Liver (tissue), 9 donors: ENCODE measurements around the gene LRMDA. TPM values are rescaled to one million over a fixed set of nuclear protein-coding genes. Genes with fewer than 3 reads are reported as not detected.
"Not testable (repeated sequence)": the region's sequence is repeated elsewhere in the genome, so short reads cannot be mapped to it uniquely, and the experiment has no call there.

Experiments used
- DNase-seq: peaks from one replicate; pipeline ENCODE4 v3.0.0-alpha.2; 2017; ENCODE audit warnings: low spot score
- H3K27ac ChIP-seq, 2 donors: one replicate each; pipeline ENCODE4 v1.7.0; 2013; ENCODE audit warnings: inconsistent platforms in 2 of 2, low read length in 2 of 2, control low read depth in 1 of 2, low read depth in 1 of 2, mild to moderate bottlenecking in 1 of 2
- H3K27me3 ChIP-seq, 4 donors: one replicate each; pipeline versions ENCODE4 v1.6.1 to v1.7.0; 2013; ENCODE audit warnings: low read length in 3 of 4, inconsistent platforms in 1 of 4, mild to moderate bottlenecking in 1 of 4, moderate library complexity in 1 of 4; ENCODE audit not compliant: control insufficient read depth in 4 of 4, insufficient read depth in 4 of 4
- H3K36me3 ChIP-seq, 4 donors: one replicate each; pipeline versions ENCODE4 v1.6.1 to v1.7.0; 2013; ENCODE audit warnings: low read length in 3 of 4, mild to moderate bottlenecking in 3 of 4, low read depth in 1 of 4, moderate library complexity in 1 of 4; ENCODE audit not compliant: control insufficient read depth in 4 of 4, insufficient read depth in 3 of 4
- H3K4me1 ChIP-seq, 4 donors: one replicate each; pipeline versions ENCODE4 v1.6.1 to v1.7.0; 2013; ENCODE audit warnings: low read length in 3 of 4, mild to moderate bottlenecking in 3 of 4, moderate library complexity in 1 of 4; ENCODE audit not compliant: control insufficient read depth in 4 of 4, insufficient read depth in 4 of 4
- H3K4me3 ChIP-seq, 3 donors: one replicate each; pipeline versions ENCODE4 v1.6.1 to v1.7.0; 2013; ENCODE audit warnings: low read length in 3 of 3, control low read depth in 1 of 3, low read depth in 1 of 3, mild to moderate bottlenecking in 1 of 3
- H3K9ac ChIP-seq, 2 donors: one replicate each; pipeline ENCODE4 v1.7.0; 2013; ENCODE audit warnings: low read length in 2 of 2, mild to moderate bottlenecking in 2 of 2, moderate library complexity in 2 of 2, control low read depth in 1 of 2, low read depth in 1 of 2
- H3K9me3 ChIP-seq, 4 donors: one replicate each; pipeline versions ENCODE4 v1.6.1 to v1.7.0; 2013; ENCODE audit warnings: low read length in 3 of 4; ENCODE audit not compliant: control insufficient read depth in 4 of 4
- EGR1 ChIP-seq, 2 donors: IDR thresholded peaks; 2 replicates each; pipeline ENCODE4 v1.6.1; 2016 to 2018; ENCODE audit warnings: antibody characterized with exemption in 2 of 2, low read depth in 2 of 2
- FOXA1 ChIP-seq: IDR thresholded peaks from 2 replicates; pipeline ENCODE4 v1.6.1; 2016; ENCODE audit warnings: antibody characterized with exemption
- FOXA2 ChIP-seq: IDR thresholded peaks from 2 replicates; pipeline ENCODE4 v1.6.1; 2016; ENCODE audit warnings: antibody characterized with exemption
- GABPA ChIP-seq, 2 donors: IDR thresholded peaks in 1 of 2; conservative IDR thresholded peaks in 1 of 2; 2 replicates each; pipeline ENCODE4 v1.6.1; 2016; ENCODE audit warnings: antibody characterized with exemption in 2 of 2, mild to moderate bottlenecking in 1 of 2, moderate library complexity in 1 of 2
- HNF4G ChIP-seq: IDR thresholded peaks from 2 replicates; pipeline ENCODE4 v1.6.1; 2016; ENCODE audit warnings: antibody characterized with exemption
- JUND ChIP-seq, 2 donors: IDR thresholded peaks; 2 replicates each; pipeline ENCODE4 v1.6.1; 2016; ENCODE audit warnings: antibody characterized with exemption in 2 of 2
- NR2F2 ChIP-seq: IDR thresholded peaks from 2 replicates; pipeline ENCODE4 v1.6.1; 2016; ENCODE audit warnings: antibody characterized with exemption
- RAD21 ChIP-seq, 2 donors: IDR thresholded peaks; 2 replicates each; pipeline ENCODE4 v1.6.1; 2016; ENCODE audit warnings: antibody characterized with exemption in 2 of 2, mild to moderate bottlenecking in 2 of 2
- RXRA ChIP-seq, 2 donors: IDR thresholded peaks; 2 replicates each; pipeline ENCODE4 v1.6.1; 2017 to 2018; ENCODE audit warnings: antibody characterized with exemption in 2 of 2, mild to moderate bottlenecking in 1 of 2
- SP1 ChIP-seq: IDR thresholded peaks from 2 replicates; pipeline ENCODE4 v1.6.1; 2018; ENCODE audit warnings: antibody characterized with exemption, mild to moderate bottlenecking
- TAF1 ChIP-seq: conservative IDR thresholded peaks from 2 replicates; pipeline ENCODE4 v1.6.1; 2016; ENCODE audit warnings: antibody characterized with exemption, mild to moderate bottlenecking
- YY1 ChIP-seq: IDR thresholded peaks from 2 replicates; pipeline ENCODE4 v1.6.1; 2016; ENCODE audit warnings: antibody characterized with exemption, mild to moderate bottlenecking
- whole genome bisulfite sequencing: extraction: QIAGEN DNeasy Blood & Tissue Kit; methylation state at CpG from one replicate; pipeline ENCODE4 v1.1.7; 2013; 5-methylcytosine and 5-hydroxymethylcytosine counted together
- polyA plus RNA-seq, 2 donors: library from polyadenylated mRNA; stranded (reverse) in 1 of 2; unstranded in 1 of 2; fragments of 200-250 nt in 1 of 2; fragments of >200 nt in 1 of 2; fragmentation: Nextera tagmentation in 1 of 2; extraction: Ambion mirVana in 1 of 2; gene quantifications; one replicate each; pipeline versions ENCODE4 v1.2.1 to v1.2.3, GENCODE V29; 2013 to 2015
- total RNA-seq, 2 donors: library from RNA; depleted of rRNA; stranded (reverse); fragments of >200 nt; gene quantifications; one replicate each; pipeline ENCODE4 v1.2.3, GENCODE V29; 2014
- TF ChIP-seq, protein P1 (sequence below): IDR thresholded peaks from 2 replicates; pipeline ENCODE4 v1.6.1; 2016; ENCODE audit warnings: antibody characterized with exemption
- TF ChIP-seq, protein P2 (sequence below): fragments of 150-350 bp; IDR thresholded peaks from 2 replicates; pipeline ENCODE4 v1.5.1; 2017; ENCODE audit warnings: improper control_type of control experiment, low read depth, low read length; ENCODE audit not compliant: missing input control
- TF ChIP-seq, protein P3 (sequence below): IDR thresholded peaks from 2 replicates; pipeline ENCODE4 v1.6.1; 2016; ENCODE audit warnings: antibody characterized with exemption, mild to moderate bottlenecking
- TF ChIP-seq, protein P4 (sequence below): IDR thresholded peaks from 2 replicates; pipeline ENCODE4 v1.6.1; 2016; ENCODE audit warnings: antibody characterized with exemption
- donor health status: healthy.
- donor health status: healthy.
- donor health status: healthy.
- donor health status: healthy.
- donor health status: healthy.

LRMDA gene
- total and polyA plus RNA-seq, 4 donors, result 7.9 to 15.8 (median 11.3) TPM

DNA sequence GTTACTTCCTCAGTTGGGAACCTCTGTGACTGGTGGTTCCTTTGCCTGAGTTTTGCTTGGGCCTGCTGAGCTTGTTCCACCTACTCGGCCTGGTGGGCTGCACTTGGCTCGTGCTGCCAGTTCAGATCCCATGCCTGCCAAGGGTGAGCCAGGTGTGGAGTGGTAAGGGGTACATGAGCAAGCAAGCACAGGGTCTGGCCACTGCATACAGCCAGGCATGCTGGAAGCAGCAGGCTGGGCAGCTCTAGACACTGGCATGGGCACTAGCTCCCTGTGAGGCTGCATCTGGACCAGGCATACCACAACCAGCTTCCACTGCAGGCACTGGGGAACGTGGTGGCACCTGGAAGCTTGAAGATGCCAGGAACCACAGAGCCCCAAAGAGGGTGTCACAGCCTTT, 624.0 kb downstream of the LRMDA start:
- no peaks in the 10 kb centered on the region for H3K27me3 ChIP-seq
- H3K4me3 ChIP-seq, result no peak overlapping the region
- no peak overlapping the region for H3K9ac ChIP-seq
- H3K4me1 ChIP-seq, result peaks cover 0 to 10% (median under 1%) of the 10 kb centered on the region in 4 donors
- H3K27ac ChIP-seq, result no peak overlapping the region
- H3K9me3 ChIP-seq, result peaks cover 0 to 6% (median 2%) of the 10 kb centered on the region in 4 donors
- no peak for DNase-seq
- TF ChIP-seq YY1 (no peak), EGR1 (IDR thresholded peaks at IDR 0.05; ENCODE audit: low read depth in 2 of 2) (no peak), NR2F2 (no peak), FOXA2 (no peak), RAD21 (IDR thresholded peaks at IDR 0.05) (no peak), RXRA (IDR thresholded peaks at IDR 0.05) (no peak), TAF1 (no peak), FOXA1 (no peak)
- TF ChIP-seq, protein P1, sequence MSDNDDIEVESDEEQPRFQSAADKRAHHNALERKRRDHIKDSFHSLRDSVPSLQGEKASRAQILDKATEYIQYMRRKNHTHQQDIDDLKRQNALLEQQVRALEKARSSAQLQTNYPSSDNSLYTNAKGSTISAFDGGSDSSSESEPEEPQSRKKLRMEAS, result no peak
- TF ChIP-seq, protein P2, sequence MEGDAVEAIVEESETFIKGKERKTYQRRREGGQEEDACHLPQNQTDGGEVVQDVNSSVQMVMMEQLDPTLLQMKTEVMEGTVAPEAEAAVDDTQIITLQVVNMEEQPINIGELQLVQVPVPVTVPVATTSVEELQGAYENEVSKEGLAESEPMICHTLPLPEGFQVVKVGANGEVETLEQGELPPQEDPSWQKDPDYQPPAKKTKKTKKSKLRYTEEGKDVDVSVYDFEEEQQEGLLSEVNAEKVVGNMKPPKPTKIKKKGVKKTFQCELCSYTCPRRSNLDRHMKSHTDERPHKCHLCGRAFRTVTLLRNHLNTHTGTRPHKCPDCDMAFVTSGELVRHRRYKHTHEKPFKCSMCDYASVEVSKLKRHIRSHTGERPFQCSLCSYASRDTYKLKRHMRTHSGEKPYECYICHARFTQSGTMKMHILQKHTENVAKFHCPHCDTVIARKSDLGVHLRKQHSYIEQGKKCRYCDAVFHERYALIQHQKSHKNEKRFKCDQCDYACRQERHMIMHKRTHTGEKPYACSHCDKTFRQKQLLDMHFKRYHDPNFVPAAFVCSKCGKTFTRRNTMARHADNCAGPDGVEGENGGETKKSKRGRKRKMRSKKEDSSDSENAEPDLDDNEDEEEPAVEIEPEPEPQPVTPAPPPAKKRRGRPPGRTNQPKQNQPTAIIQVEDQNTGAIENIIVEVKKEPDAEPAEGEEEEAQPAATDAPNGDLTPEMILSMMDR, result no peak
- 97% methylated on average over 3 of the region's 3 CpGs for WGBS
- H3K36me3 ChIP-seq, result no peaks in the 10 kb centered on the region

DNA sequence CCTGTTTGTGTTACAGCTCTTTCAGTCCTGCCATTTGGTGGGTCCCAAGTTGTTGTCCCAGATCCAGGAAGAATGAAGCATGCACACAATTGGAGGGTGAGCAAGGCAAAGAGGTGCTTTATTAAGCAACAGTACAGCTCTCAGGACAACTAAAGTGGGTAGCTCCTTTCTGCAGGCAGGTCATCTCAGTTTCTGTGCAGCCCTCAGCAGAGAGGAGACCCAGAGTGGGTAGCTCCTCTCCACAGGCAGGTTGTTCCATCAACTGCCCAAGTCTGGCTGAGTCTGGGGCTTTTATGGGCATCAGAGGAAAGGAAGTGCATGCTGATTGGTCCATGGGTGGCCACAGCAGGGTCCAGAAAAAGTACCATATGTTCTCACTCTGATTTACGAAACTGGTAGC, 624.5 kb downstream of the LRMDA start:
- H3K4me3 ChIP-seq, result no peak overlapping the region
- no peak overlapping the region for H3K9ac ChIP-seq
- H3K9me3 ChIP-seq, result peaks cover 0 to 6% (median 2%) of the 10 kb centered on the region in 4 donors
- TF ChIP-seq HNF4G (no peak), SP1 (no peak), JUND (IDR thresholded peaks at IDR 0.05) (no peak), FOXA1 (no peak), TAF1 (no peak), GABPA (IDR thresholded peaks at IDR 0.05 in 1 of 2, conservative IDR thresholded peaks at IDR 0.05 in 1 of 2) (no peak), NR2F2 (no peak)
- TF ChIP-seq, protein P1, result no peak
- TF ChIP-seq, protein P3, sequence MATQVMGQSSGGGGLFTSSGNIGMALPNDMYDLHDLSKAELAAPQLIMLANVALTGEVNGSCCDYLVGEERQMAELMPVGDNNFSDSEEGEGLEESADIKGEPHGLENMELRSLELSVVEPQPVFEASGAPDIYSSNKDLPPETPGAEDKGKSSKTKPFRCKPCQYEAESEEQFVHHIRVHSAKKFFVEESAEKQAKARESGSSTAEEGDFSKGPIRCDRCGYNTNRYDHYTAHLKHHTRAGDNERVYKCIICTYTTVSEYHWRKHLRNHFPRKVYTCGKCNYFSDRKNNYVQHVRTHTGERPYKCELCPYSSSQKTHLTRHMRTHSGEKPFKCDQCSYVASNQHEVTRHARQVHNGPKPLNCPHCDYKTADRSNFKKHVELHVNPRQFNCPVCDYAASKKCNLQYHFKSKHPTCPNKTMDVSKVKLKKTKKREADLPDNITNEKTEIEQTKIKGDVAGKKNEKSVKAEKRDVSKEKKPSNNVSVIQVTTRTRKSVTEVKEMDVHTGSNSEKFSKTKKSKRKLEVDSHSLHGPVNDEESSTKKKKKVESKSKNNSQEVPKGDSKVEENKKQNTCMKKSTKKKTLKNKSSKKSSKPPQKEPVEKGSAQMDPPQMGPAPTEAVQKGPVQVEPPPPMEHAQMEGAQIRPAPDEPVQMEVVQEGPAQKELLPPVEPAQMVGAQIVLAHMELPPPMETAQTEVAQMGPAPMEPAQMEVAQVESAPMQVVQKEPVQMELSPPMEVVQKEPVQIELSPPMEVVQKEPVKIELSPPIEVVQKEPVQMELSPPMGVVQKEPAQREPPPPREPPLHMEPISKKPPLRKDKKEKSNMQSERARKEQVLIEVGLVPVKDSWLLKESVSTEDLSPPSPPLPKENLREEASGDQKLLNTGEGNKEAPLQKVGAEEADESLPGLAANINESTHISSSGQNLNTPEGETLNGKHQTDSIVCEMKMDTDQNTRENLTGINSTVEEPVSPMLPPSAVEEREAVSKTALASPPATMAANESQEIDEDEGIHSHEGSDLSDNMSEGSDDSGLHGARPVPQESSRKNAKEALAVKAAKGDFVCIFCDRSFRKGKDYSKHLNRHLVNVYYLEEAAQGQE, result no peak
- TF ChIP-seq, protein P4, sequence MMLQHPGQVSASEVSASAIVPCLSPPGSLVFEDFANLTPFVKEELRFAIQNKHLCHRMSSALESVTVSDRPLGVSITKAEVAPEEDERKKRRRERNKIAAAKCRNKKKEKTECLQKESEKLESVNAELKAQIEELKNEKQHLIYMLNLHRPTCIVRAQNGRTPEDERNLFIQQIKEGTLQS, result no peak
- no peaks in the 10 kb centered on the region for H3K36me3 ChIP-seq
- no peak for DNase-seq
- 97% methylated on average over 1 of the region's 1 CpG for WGBS
- peaks cover 0 to 6% (median 0%) of the 10 kb centered on the region in 4 donors for H3K4me1 ChIP-seq
- no peaks in the 10 kb centered on the region for H3K27me3 ChIP-seq
- H3K27ac ChIP-seq, result no peak overlapping the region

DNA sequence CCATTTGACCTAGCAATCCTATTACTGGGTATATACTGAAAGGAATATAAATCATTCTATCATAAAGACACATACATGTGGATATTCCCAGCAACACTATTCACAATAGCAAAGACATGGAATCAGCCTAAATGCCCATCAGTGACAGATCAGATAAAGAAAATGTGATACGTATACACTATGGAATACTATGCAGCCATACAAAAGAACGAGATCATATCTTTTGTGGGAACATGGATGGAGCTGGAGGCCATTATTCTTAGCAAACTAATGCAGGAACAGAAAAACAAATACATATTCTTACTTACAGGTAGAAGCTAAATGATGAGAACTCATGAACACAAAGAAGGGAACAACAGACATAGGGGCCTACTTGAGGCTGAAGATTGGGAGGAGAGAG, 629.6 kb downstream of the LRMDA start:
- not testable (repeated sequence) for H3K4me1 ChIP-seq, H3K27ac ChIP-seq, H3K36me3 ChIP-seq, H3K9ac ChIP-seq, H3K4me3 ChIP-seq, H3K27me3 ChIP-seq, H3K9me3 ChIP-seq, DNase-seq
- WGBS, result 97% methylated on average over 2 of the region's 2 CpGs
